ENCODE data around the gene PPP6R3.

Gene PPP6R3

DNA sequence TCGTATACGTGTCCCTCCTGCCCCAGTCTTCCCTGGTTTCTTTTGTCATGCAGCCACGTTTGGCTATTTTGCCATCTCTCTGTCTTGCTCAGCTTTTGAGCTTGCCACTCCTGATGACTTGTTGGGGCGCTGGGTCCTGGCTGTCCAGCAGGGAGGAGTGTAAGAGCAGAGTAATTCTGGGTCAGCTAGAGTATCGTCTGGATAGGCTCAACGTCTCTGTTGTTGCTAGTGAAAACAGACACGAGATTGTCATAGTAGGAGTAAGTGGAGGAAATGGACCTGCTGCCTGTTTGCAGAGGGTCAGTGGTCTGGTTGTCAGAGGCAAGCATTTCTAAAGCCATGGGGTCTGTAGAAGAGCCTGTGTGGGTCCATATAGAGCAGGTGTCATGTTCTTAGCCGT, 83.0 kb downstream of the PPP6R3 start:
- TF ChIP-seq CTCF (IDR thresholded peaks at IDR 0.05; ENCODE audit: low read depth, low read length), result no peak
- Histone ChIP-seq H3K4me3 (ENCODE audit: low read depth, low read length) (no peak overlapping the region), H3K36me3 (peaks cover 84% of the 10 kb centered on the region), H3K9me3 (ENCODE audit: severe bottlenecking) (no peaks in the 10 kb centered on the region), H3K27me3 (ENCODE audit: insufficient read depth, low read depth, severe bottlenecking) (no peaks in the 10 kb centered on the region), H3K27ac (no peak overlapping the region)
- DNase-seq, result no peak

GRCh38 chr11:68545347-68545746, 84.8 kb downstream of the PPP6R3 start:
- Histone ChIP-seq H3K9me3 (ENCODE audit: severe bottlenecking) (no peaks in the 10 kb centered on the region), H3K27ac (no peak overlapping the region), H3K36me3 (peaks cover 85% of the 10 kb centered on the region), H3K27me3 (ENCODE audit: insufficient read depth, low read depth, severe bottlenecking) (no peaks in the 10 kb centered on the region), H3K4me3 (ENCODE audit: low read depth, low read length) (no peak overlapping the region)
- DNase-seq, result no peak
- no peak for TF ChIP-seq CTCF (IDR thresholded peaks at IDR 0.05; ENCODE audit: low read depth, low read length)

GRCh38 chr11:68545796-68546195, 85.2 kb downstream of the PPP6R3 start:
- H3K4me3 ChIP-seq (ENCODE audit: low read depth, low read length), result no peak overlapping the region
- H3K9me3 ChIP-seq (ENCODE audit: severe bottlenecking), result no peaks in the 10 kb centered on the region
- TF ChIP-seq CTCF (IDR thresholded peaks at IDR 0.05; ENCODE audit: low read depth, low read length), result no peak
- DNase-seq, result no peak
- peaks cover 89% of the 10 kb centered on the region for H3K36me3 ChIP-seq
- H3K27me3 ChIP-seq (ENCODE audit: insufficient read depth, low read depth, severe bottlenecking), result no peaks in the 10 kb centered on the region
- no peak overlapping the region for H3K27ac ChIP-seq

DNA sequence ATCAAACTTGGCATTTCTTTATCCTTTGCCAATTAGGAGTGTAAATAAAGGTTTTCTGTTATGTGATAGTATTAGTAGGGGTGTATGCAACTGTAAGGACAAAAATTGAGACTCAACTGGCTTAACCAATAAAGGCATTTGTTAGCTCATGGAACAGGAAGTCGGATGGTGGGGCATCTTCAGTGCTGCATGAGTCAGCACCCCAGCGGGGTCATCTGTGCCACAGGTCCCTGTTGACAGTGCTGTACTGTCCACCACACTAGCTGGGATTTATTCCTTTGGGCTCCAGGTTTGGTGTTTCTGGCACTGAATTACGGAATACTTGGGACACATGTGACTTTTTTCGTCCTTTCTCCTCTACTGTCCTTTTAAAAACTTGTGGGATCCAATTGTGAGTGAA, 86.0 kb downstream of the PPP6R3 start:
- Histone ChIP-seq H3K9me3 (ENCODE audit: severe bottlenecking) (no peaks in the 10 kb centered on the region), H3K27me3 (ENCODE audit: insufficient read depth, low read depth, severe bottlenecking) (no peaks in the 10 kb centered on the region), H3K36me3 (peaks cover 91% of the 10 kb centered on the region), H3K27ac (no peak overlapping the region), H3K4me3 (ENCODE audit: low read depth, low read length) (no peak overlapping the region)
- TF ChIP-seq CTCF (IDR thresholded peaks at IDR 0.05; ENCODE audit: low read depth, low read length), result no peak
- DNase-seq, result no peak

DNA sequence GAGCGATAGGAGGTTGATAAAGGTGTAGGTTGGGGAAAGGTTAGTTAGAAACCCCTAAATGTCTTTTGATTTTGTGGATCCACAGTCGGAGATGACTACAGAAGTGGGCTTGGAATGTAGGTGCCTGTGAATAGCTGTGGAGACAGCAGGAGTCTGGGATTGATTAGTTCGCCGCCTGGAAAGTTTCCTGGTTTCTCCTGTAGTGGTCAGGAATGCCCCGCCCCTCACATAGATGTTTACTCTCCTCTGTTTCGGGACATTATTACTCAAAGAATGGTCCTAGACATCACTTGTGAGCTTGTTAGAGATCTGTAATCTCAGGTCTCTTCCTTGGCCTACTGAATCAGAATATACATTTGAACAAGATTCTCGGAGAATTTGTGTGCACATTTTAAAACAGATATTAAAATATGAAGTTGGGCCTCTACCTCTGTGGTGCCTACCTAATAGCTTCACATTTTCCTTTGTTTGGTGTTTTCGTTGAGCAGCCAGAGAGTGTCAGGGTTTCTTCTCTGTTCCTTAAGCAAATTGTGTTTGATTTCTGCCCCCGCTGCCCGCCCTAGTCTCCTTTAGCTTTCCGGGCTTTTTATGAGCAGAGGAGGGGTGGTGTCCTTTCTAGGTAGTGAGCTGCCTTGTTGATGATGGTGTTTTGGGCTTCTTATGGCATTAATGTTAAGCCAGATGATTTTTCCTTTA, 89.4 kb downstream of the PPP6R3 start:
- Histone ChIP-seq H3K36me3 (peaks cover 94% of the 10 kb centered on the region), H3K27ac (no peak overlapping the region), H3K27me3 (ENCODE audit: insufficient read depth, low read depth, severe bottlenecking) (no peaks in the 10 kb centered on the region), H3K9me3 (ENCODE audit: severe bottlenecking) (no peaks in the 10 kb centered on the region), H3K4me3 (ENCODE audit: low read depth, low read length) (no peak overlapping the region)
- TF ChIP-seq CTCF (IDR thresholded peaks at IDR 0.05; ENCODE audit: low read depth, low read length), result no peak
- DNase-seq, result no peak

DNA sequence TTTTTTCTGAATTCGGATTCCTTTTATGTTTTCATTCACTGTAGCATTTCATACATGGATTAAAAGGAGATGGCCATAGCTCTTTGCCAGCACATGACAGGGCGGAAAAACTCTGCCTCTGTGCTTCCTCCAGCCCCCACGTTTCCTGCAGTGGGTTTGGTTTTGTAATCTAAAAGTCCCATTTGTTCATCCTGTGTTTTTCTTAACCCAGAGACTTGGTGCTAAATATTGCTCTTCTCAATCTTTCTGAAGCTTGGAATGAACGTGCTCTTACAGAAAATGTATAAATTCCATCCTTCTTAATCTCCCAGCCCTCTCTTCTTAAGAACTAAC, 89.9 kb downstream of the PPP6R3 start:
- H3K9me3 ChIP-seq (ENCODE audit: severe bottlenecking), result no peaks in the 10 kb centered on the region
- no peak for TF ChIP-seq CTCF (IDR thresholded peaks at IDR 0.05; ENCODE audit: low read depth, low read length)
- no peak overlapping the region for H3K27ac ChIP-seq
- no peak overlapping the region for H3K4me3 ChIP-seq (ENCODE audit: low read depth, low read length)
- H3K27me3 ChIP-seq (ENCODE audit: insufficient read depth, low read depth, severe bottlenecking), result no peaks in the 10 kb centered on the region
- no peak for DNase-seq
- peaks cover 94% of the 10 kb centered on the region for H3K36me3 ChIP-seq

All from WERI-Rb-1 (cell line).